ENCODE data around the gene PLSCR5.

The PLSCR5 gene

GRCh38 chr3:146638718-146639117 lies 33.6 kb upstream of the PLSCR5 start:
- no peak for DNase-seq (ENCODE audit: low read depth in 2 of 2)
- no peak overlapping the region for H3K4me3 ChIP-seq (replicated peaks in 1 of 2; ENCODE audit: low read depth in 2 of 2, low read length in 2 of 2)
- peak; percentile 50 for TF ChIP-seq CTCF (IDR thresholded peaks at IDR 0.05; ENCODE audit: low read depth, low read length)

GRCh38 chr3:146637871-146638270 lies 32.7 kb upstream of the PLSCR5 start:
- H3K4me3 ChIP-seq (replicated peaks in 1 of 2; ENCODE audit: low read depth in 2 of 2, low read length in 2 of 2) = no peak overlapping the region
- no peak for TF ChIP-seq CTCF (IDR thresholded peaks at IDR 0.05; ENCODE audit: low read depth, low read length)
- no peak for DNase-seq (ENCODE audit: low read depth in 2 of 2)

- no peak for TF ChIP-seq CTCF (IDR thresholded peaks at IDR 0.05; ENCODE audit: low read depth, low read length)
- no peak for DNase-seq (ENCODE audit: low read depth in 2 of 2)
- H3K4me3 ChIP-seq (replicated peaks in 1 of 2; ENCODE audit: low read depth in 2 of 2, low read length in 2 of 2) = no peak overlapping the region
These were observed 31.7 kb upstream of the PLSCR5 start for GRCh38 chr3:146636881-146637280.

- DNase-seq (ENCODE audit: low read depth in 2 of 2) = no peak
- no peak for TF ChIP-seq CTCF (IDR thresholded peaks at IDR 0.05; ENCODE audit: low read depth, low read length)
These were observed 29.2 kb upstream of the PLSCR5 start for GRCh38 chr3:146634346-146634745.

GRCh38 chr3:146628671-146629070 lies 23.5 kb upstream of the PLSCR5 start:
- DNase-seq (ENCODE audit: low read depth in 2 of 2) = no peak
- no peak for TF ChIP-seq CTCF (IDR thresholded peaks at IDR 0.05; ENCODE audit: low read depth, low read length)
- no peak overlapping the region for H3K4me3 ChIP-seq (replicated peaks in 1 of 2; ENCODE audit: low read depth in 2 of 2, low read length in 2 of 2)

More at GRCh38 chr3:146634346-146634745, 29.2 kb upstream of the PLSCR5 start:
- no peak overlapping the region for H3K4me3 ChIP-seq (replicated peaks in 1 of 2; ENCODE audit: low read depth in 2 of 2, low read length in 2 of 2)

GRCh38 chr3:146626403-146627122 lies 21.4 kb upstream of the PLSCR5 start:
- TF ChIP-seq CTCF (IDR thresholded peaks at IDR 0.05; ENCODE audit: low read depth, low read length) = no peak
- H3K4me3 ChIP-seq (replicated peaks in 1 of 2; ENCODE audit: low read depth in 2 of 2, low read length in 2 of 2) = no peak overlapping the region
- no peak for DNase-seq (ENCODE audit: low read depth in 2 of 2)

All from cardiac fibroblast (primary cell).